ENCODE measurements around the gene DUS1L.

Gene DUS1L

DNA sequence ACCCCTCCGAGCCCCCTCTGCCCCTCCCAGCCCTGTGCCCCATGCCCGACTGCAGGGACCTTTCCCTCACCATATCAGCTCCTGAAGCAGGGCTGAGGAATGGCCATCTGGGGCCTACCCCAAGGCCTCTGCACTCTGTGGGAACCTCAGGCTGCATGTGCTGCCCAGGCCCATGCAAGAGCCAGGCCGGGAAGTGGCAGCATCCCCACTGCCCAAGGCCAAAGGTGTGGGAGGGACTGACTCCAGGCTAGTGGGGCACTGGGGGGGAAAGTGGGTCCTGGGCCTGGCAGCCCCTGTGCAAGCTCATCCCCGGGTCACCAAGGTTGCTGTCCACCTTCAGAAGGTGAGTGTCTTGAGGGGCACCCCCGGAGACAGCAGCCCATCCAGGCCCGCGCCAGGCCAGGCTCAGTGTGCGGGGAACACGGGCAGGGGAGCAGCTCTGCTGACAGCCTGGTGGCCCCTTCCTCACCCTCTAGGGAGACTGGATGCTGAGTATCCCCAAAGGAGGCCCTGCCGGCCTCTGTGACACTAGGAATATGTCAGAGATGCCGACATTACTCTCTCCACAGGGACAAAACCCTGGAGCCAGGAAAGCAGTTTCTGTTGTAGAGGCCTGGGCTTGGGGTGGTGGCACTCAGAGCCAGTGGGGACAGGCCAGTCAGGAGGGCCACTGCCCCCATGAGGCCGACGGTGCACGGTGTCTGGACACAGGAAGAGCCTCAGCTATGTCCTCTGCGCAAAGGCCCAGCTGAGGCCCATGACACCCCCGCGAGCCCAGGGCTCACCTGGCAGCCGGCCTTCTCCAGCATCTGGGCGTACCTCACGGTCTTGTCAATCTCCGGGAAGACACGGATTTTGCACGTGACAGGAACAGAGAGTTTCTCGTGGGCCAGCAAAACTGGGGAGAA is 3.3 kb downstream of the DUS1L start:
- Histone ChIP-seq H3K23ac (ENCODE audit: low read length) (no peak overlapping the region), H2AK5ac (ENCODE audit: low read length) (no peak overlapping the region), H3K9me3 (ENCODE audit: insufficient read depth, low read depth, low read length) (no peaks in the 10 kb centered on the region), H2BK5ac (ENCODE audit: low read depth, low read length, poor library complexity) (no peak overlapping the region), H3K4me1 (ENCODE audit: control insufficient read depth in 1 of 2, insufficient read depth in 2 of 2, low read length in 2 of 2) (peaks cover 11 to 12% of the 10 kb centered on the region in 2 experiments), H3K36me3 (ENCODE audit: control insufficient read depth in 1 of 2, insufficient read depth in 2 of 2, low read length in 2 of 2) (peaks cover 61 to 65% of the 10 kb centered on the region in 2 experiments), H2BK12ac (ENCODE audit: low read length) (no peak overlapping the region), H4K8ac (ENCODE audit: low read depth, low read length) (no peak overlapping the region), H3K4me3 (ENCODE audit: low read depth, low read length) (no peak overlapping the region), H3K4ac (ENCODE audit: low read depth, low read length) (no peak overlapping the region), H4K91ac (ENCODE audit: low read depth, low read length) (no peak overlapping the region), H3K9ac (ENCODE audit: low read length) (no peak overlapping the region), H2AFZ (ENCODE audit: insufficient read depth, low read length, poor library complexity) (no peak overlapping the region), H3K27me3 (ENCODE audit: insufficient read depth, low read length) (no peaks in the 10 kb centered on the region), H3K79me2 (ENCODE audit: control insufficient read depth, insufficient read depth, low read length, poor library complexity) (peaks cover 10% of the 10 kb centered on the region), H3K79me1 (ENCODE audit: low read length) (peaks cover 9% of the 10 kb centered on the region), H3K14ac (ENCODE audit: low read length) (no peak overlapping the region), H4K12ac (ENCODE audit: low read depth, low read length) (no peak overlapping the region), H2BK120ac (ENCODE audit: insufficient read depth, low read length, poor library complexity) (no peak overlapping the region), H3K27ac (ENCODE audit: low read depth, low read length) (no peak overlapping the region), H3K4me2 (ENCODE audit: low read length) (no peak overlapping the region), H3K18ac (ENCODE audit: low read length) (no peak overlapping the region)
- WGBS (ENCODE audit: extremely low coverage, insufficient coverage, insufficient read length), result no CpG with 5 or more reads among the region's 24 CpGs
- no peak for DNase-seq

- H4K8ac ChIP-seq (ENCODE audit: low read depth, low read length), result no peak overlapping the region
- H3K9ac ChIP-seq (ENCODE audit: low read length), result no peak overlapping the region
- H3K18ac ChIP-seq (ENCODE audit: low read length), result no peak overlapping the region
- no peak overlapping the region for H4K91ac ChIP-seq (ENCODE audit: low read depth, low read length)
- H4K12ac ChIP-seq (ENCODE audit: low read depth, low read length), result no peak overlapping the region
- no peak overlapping the region for H3K4me2 ChIP-seq (ENCODE audit: low read length)
- H2BK120ac ChIP-seq (ENCODE audit: insufficient read depth, low read length, poor library complexity), result no peak overlapping the region
- H2BK5ac ChIP-seq (ENCODE audit: low read depth, low read length, poor library complexity), result no peak overlapping the region
- no peak overlapping the region for H3K4me3 ChIP-seq (ENCODE audit: low read depth, low read length)
- no peak overlapping the region for H3K14ac ChIP-seq (ENCODE audit: low read length)
- no peak overlapping the region for H2BK12ac ChIP-seq (ENCODE audit: low read length)
- no peak overlapping the region for H2AK5ac ChIP-seq (ENCODE audit: low read length)
- H3K36me3 ChIP-seq (ENCODE audit: control insufficient read depth in 1 of 2, insufficient read depth in 2 of 2, low read length in 2 of 2), result peaks cover 72 to 75% of the 10 kb centered on the region in 2 experiments
- WGBS (ENCODE audit: extremely low coverage, insufficient coverage, insufficient read length), result no CpG with 5 or more reads among the region's 34 CpGs
- no peak overlapping the region for H3K27ac ChIP-seq (ENCODE audit: low read depth, low read length)
- no peaks in the 10 kb centered on the region for H3K9me3 ChIP-seq (ENCODE audit: insufficient read depth, low read depth, low read length)
- no peak for DNase-seq
- no peak overlapping the region for H3K4ac ChIP-seq (ENCODE audit: low read depth, low read length)
- peaks cover 9% of the 10 kb centered on the region for H3K79me1 ChIP-seq (ENCODE audit: low read length)
- no peaks in the 10 kb centered on the region for H3K27me3 ChIP-seq (ENCODE audit: insufficient read depth, low read length)
- no peak overlapping the region for H2AFZ ChIP-seq (ENCODE audit: insufficient read depth, low read length, poor library complexity)
- H3K79me2 ChIP-seq (ENCODE audit: control insufficient read depth, insufficient read depth, low read length, poor library complexity), result peaks cover 10% of the 10 kb centered on the region
- no peak overlapping the region for H3K23ac ChIP-seq (ENCODE audit: low read length)
- H3K4me1 ChIP-seq (ENCODE audit: control insufficient read depth in 1 of 2, insufficient read depth in 2 of 2, low read length in 2 of 2), result peaks cover 11 to 12% of the 10 kb centered on the region in 2 experiments
These were observed 4.3 kb downstream of the DUS1L start for GRCh38 chr17:82061047-82061925.

GRCh38 chr17:82060614-82061013 is 5.0 kb downstream of the DUS1L start:
- no peak overlapping the region for H3K4me3 ChIP-seq (ENCODE audit: low read depth, low read length)
- no peak overlapping the region for H4K91ac ChIP-seq (ENCODE audit: low read depth, low read length)
- H3K4me2 ChIP-seq (ENCODE audit: low read length), result no peak overlapping the region
- H3K23ac ChIP-seq (ENCODE audit: low read length), result no peak overlapping the region
- no peak overlapping the region for H3K27ac ChIP-seq (ENCODE audit: low read depth, low read length)
- peaks cover 6 to 7% of the 10 kb centered on the region in 2 experiments for H3K4me1 ChIP-seq (ENCODE audit: control insufficient read depth in 1 of 2, insufficient read depth in 2 of 2, low read length in 2 of 2)
- H3K9me3 ChIP-seq (ENCODE audit: insufficient read depth, low read depth, low read length), result peaks cover 2% of the 10 kb centered on the region
- no peak overlapping the region for H2AK5ac ChIP-seq (ENCODE audit: low read length)
- H4K12ac ChIP-seq (ENCODE audit: low read depth, low read length), result no peak overlapping the region
- peaks cover 78 to 82% of the 10 kb centered on the region in 2 experiments for H3K36me3 ChIP-seq (ENCODE audit: control insufficient read depth in 1 of 2, insufficient read depth in 2 of 2, low read length in 2 of 2)
- WGBS (ENCODE audit: extremely low coverage, insufficient coverage, insufficient read length), result no CpG with 5 or more reads among the region's 14 CpGs
- H3K18ac ChIP-seq (ENCODE audit: low read length), result no peak overlapping the region
- H2BK5ac ChIP-seq (ENCODE audit: low read depth, low read length, poor library complexity), result no peak overlapping the region
- H3K14ac ChIP-seq (ENCODE audit: low read length), result no peak overlapping the region
- no peak for DNase-seq
- peaks cover 5% of the 10 kb centered on the region for H3K79me2 ChIP-seq (ENCODE audit: control insufficient read depth, insufficient read depth, low read length, poor library complexity)
- H3K79me1 ChIP-seq (ENCODE audit: low read length), result peaks cover 4% of the 10 kb centered on the region
- no peak overlapping the region for H2BK120ac ChIP-seq (ENCODE audit: insufficient read depth, low read length, poor library complexity)
- no peak overlapping the region for H3K4ac ChIP-seq (ENCODE audit: low read depth, low read length)
- H2AFZ ChIP-seq (ENCODE audit: insufficient read depth, low read length, poor library complexity), result no peak overlapping the region
- no peak overlapping the region for H2BK12ac ChIP-seq (ENCODE audit: low read length)
- H4K8ac ChIP-seq (ENCODE audit: low read depth, low read length), result no peak overlapping the region
- no peaks in the 10 kb centered on the region for H3K27me3 ChIP-seq (ENCODE audit: insufficient read depth, low read length)
- H3K9ac ChIP-seq (ENCODE audit: low read length), result no peak overlapping the region

DNA sequence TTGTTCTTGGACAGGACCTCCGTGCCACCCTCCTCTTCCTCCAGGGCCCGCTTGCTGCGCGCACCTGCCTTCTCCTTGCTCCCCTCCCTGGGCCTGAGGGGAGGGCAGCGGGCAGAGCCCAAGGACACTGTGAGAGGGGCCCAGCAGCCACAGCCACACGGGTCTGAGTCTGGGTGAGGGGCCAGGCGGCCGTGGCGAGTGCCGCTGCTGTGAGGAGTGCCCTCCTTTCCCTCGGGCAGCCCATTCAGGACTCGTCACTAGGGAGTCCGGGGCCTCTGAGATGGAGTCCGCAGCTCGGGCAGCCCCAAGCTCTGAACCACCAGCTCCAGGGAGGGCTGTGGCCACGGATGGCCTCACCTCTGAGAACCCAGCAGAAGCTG is 5.6 kb downstream of the DUS1L start:
- H3K4ac ChIP-seq (ENCODE audit: low read depth, low read length), result no peak overlapping the region
- H2BK5ac ChIP-seq (ENCODE audit: low read depth, low read length, poor library complexity), result no peak overlapping the region
- peaks cover 83 to 88% of the 10 kb centered on the region in 2 experiments for H3K36me3 ChIP-seq (ENCODE audit: control insufficient read depth in 1 of 2, insufficient read depth in 2 of 2, low read length in 2 of 2)
- WGBS (ENCODE audit: extremely low coverage, insufficient coverage, insufficient read length), result no CpG with 5 or more reads among the region's 16 CpGs
- no peak overlapping the region for H3K23ac ChIP-seq (ENCODE audit: low read length)
- no peak for DNase-seq
- H3K4me2 ChIP-seq (ENCODE audit: low read length), result no peak overlapping the region
- H3K27ac ChIP-seq (ENCODE audit: low read depth, low read length), result no peak overlapping the region
- peaks cover 2% of the 10 kb centered on the region for H3K9me3 ChIP-seq (ENCODE audit: insufficient read depth, low read depth, low read length)
- H3K4me1 ChIP-seq (ENCODE audit: control insufficient read depth in 1 of 2, insufficient read depth in 2 of 2, low read length in 2 of 2), result peaks cover 6% of the 10 kb centered on the region in 2 experiments
- no peak overlapping the region for H4K91ac ChIP-seq (ENCODE audit: low read depth, low read length)
- H2BK12ac ChIP-seq (ENCODE audit: low read length), result no peak overlapping the region
- no peak overlapping the region for H2AK5ac ChIP-seq (ENCODE audit: low read length)
- no peak overlapping the region for H3K9ac ChIP-seq (ENCODE audit: low read length)
- H3K79me2 ChIP-seq (ENCODE audit: control insufficient read depth, insufficient read depth, low read length, poor library complexity), result peaks cover under 1% of the 10 kb centered on the region
- no peak overlapping the region for H4K12ac ChIP-seq (ENCODE audit: low read depth, low read length)
- H2BK120ac ChIP-seq (ENCODE audit: insufficient read depth, low read length, poor library complexity), result no peak overlapping the region
- no peak overlapping the region for H2AFZ ChIP-seq (ENCODE audit: insufficient read depth, low read length, poor library complexity)
- no peaks in the 10 kb centered on the region for H3K27me3 ChIP-seq (ENCODE audit: insufficient read depth, low read length)
- no peak overlapping the region for H3K18ac ChIP-seq (ENCODE audit: low read length)
- no peaks in the 10 kb centered on the region for H3K79me1 ChIP-seq (ENCODE audit: low read length)
- H3K14ac ChIP-seq (ENCODE audit: low read length), result no peak overlapping the region
- no peak overlapping the region for H4K8ac ChIP-seq (ENCODE audit: low read depth, low read length)
- no peak overlapping the region for H3K4me3 ChIP-seq (ENCODE audit: low read depth, low read length)
